IPS DF 6.9 (cell line): ENCODE results near the gene CDH4.

Experiments used
- DNase-seq: peaks from one replicate; pipeline ENCODE4 v3.0.0-alpha.2; 2013; ENCODE audit warnings: low read depth, low spot score
- H3K27ac ChIP-seq: one replicate; pipeline ENCODE4 v1.5.1; 2013; ENCODE audit warnings: low read length, control low read depth
- H3K27me3 ChIP-seq: 2 replicates; pipeline ENCODE4 v1.6.1; 2013; ENCODE audit warnings: mild to moderate bottlenecking, low read length; ENCODE audit not compliant: control insufficient read depth, insufficient read depth
- H3K36me3 ChIP-seq: 2 replicates; pipeline ENCODE4 v1.6.1; 2013; ENCODE audit warnings: low read length; ENCODE audit not compliant: control insufficient read depth, insufficient read depth
- H3K4me1 ChIP-seq: 2 replicates; pipeline ENCODE4 v1.6.1; 2013; ENCODE audit warnings: low read length; ENCODE audit not compliant: control insufficient read depth, insufficient read depth
- H3K4me3 ChIP-seq: 2 replicates; pipeline ENCODE4 v1.5.1; 2013; ENCODE audit warnings: mild to moderate bottlenecking, low read length
- H3K9me3 ChIP-seq: 2 replicates; pipeline ENCODE4 v1.6.1; 2013; ENCODE audit warnings: low read length, inconsistent platforms; ENCODE audit not compliant: control insufficient read depth, insufficient read depth
- WGBS: extraction: QIAGEN DNeasy Blood & Tissue Kit; methylation state at CpG from one replicate; pipeline ENCODE4 v1.1.7; 2013; ENCODE audit warnings: mixed read lengths, missing lambda C conversion rate; ENCODE audit not compliant: insufficient read length, insufficient coverage; 5-methylcytosine and 5-hydroxymethylcytosine counted together

CDH4 gene

GRCh38 chr20:61560361-61560853 lies 308.3 kb downstream of the CDH4 start:
- Histone ChIP-seq H3K9me3 (no peaks in the 10 kb centered on the region), H3K27ac (no peak overlapping the region), H3K36me3 (no peaks in the 10 kb centered on the region), H3K27me3 (no peaks in the 10 kb centered on the region), H3K4me1 (0 out of 2 replicates have a peak, but pooled peaks cover 3% of the 10 kb centered on the region), H3K4me3 (no peak overlapping the region)
- WGBS = no CpG with 5 or more reads among the region's 15 CpGs
- no peak for DNase-seq

DNA sequence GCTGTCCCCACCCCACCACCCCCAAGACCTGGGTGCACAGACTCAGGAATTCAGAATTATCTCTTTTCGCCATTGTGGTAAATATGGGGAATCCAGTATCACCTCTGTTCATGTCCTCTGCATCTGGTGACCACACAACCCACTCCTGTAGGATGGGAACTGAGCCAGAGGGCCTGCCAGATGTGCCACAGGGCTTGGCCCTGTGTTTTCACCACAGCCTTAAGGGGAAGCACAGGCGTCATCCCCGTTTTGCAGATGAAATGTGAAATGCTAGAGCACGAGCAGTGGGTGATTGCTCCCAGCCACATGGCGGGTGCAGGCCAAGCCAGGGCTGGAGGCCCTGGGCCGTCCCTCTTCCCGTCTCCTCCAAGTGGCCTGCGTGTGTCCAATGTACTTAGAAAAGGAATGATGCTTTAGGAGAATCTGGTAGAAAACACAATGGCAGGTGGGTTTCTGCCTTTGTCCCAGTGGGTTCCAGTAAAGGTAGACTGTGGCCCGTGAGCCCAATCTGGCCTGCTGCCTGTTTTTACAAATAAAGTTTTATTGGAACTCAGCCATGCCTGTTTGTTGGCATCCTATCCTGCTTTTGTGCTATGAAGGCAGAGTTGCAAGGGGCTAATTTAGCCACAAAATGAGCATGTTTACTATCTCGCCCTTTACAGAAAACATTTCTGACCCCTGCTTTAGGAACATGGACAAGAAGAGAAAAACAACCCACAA lies 309.2 kb downstream of the CDH4 start:
- no peak for DNase-seq
- Histone ChIP-seq H3K4me1 (0 out of 2 replicates have a peak, but pooled peaks cover 3% of the 10 kb centered on the region), H3K36me3 (no peaks in the 10 kb centered on the region), H3K4me3 (no peak overlapping the region), H3K27ac (no peak overlapping the region), H3K9me3 (no peaks in the 10 kb centered on the region), H3K27me3 (no peaks in the 10 kb centered on the region)
- WGBS = no CpG with 5 or more reads among the region's 10 CpGs

DNA sequence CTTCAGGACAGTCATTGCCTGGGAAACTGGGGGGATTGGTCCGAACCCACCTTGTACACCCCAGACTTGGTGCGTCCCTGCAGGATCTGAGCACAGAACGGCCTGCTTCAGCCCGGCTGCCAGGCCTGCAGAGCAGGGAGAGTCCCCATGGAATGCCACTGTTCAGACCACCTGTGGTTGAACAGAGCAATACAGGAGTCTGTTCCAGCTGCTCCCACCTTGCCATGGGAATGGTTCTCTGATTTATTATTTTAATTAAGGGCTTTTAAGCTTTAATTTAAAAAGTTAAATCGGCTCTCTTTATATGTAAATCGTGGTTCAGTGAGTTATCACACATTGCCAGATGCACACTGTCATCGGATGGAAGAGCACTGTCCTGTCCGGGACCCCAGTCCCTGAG lies 310.4 kb downstream of the CDH4 start:
- no peak overlapping the region for H3K27ac ChIP-seq
- WGBS = no CpG with 5 or more reads among the region's 8 CpGs
- DNase-seq = no peak
- no peaks in the 10 kb centered on the region for H3K27me3 ChIP-seq
- no peaks in the 10 kb centered on the region for H3K9me3 ChIP-seq
- no peak overlapping the region for H3K4me3 ChIP-seq
- no peaks in the 10 kb centered on the region for H3K36me3 ChIP-seq
- H3K4me1 ChIP-seq = peaks cover 8% of the 10 kb centered on the region

DNA sequence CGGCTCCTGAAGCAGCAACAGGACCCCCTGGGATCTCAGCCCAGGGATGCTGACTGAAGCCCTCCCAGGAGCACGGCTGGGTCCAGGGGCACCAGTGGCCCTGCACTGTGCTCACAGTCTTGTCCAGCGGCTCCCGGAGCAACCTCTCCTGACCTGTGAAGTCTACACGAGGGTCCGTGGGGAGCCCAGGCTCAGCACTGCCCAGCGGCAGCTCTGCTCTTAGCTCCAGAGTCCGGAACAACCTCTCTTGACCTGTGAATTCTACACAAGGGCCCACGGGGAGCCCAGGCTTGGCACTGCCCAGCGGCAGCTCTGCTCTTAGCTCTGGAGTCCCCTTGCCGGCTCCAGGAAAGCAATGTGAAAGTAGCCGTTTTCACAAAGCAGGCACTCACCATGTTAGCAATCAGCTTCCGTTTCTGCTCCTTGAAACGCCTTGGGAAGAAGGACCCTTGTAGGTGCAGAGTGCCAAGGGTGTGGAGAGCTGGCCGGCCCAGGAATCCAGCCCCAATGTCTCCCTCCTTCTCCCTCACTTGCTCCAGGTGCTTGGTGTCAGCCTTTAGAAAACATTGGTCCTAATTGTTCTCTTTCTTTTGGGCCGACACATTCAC lies 310.9 kb downstream of the CDH4 start:
- no peaks in the 10 kb centered on the region for H3K27me3 ChIP-seq
- DNase-seq = no peak
- peaks cover 8% of the 10 kb centered on the region for H3K4me1 ChIP-seq
- H3K27ac ChIP-seq = no peak overlapping the region
- H3K4me3 ChIP-seq = no peak overlapping the region
- WGBS = no CpG with 5 or more reads among the region's 16 CpGs
- no peaks in the 10 kb centered on the region for H3K36me3 ChIP-seq
- H3K9me3 ChIP-seq = no peaks in the 10 kb centered on the region

GRCh38 chr20:61564628-61565027 lies 312.6 kb downstream of the CDH4 start:
- Histone ChIP-seq H3K4me3 (no peak overlapping the region), H3K27me3 (no peaks in the 10 kb centered on the region), H3K9me3 (no peaks in the 10 kb centered on the region), H3K27ac (no peak overlapping the region), H3K36me3 (no peaks in the 10 kb centered on the region), H3K4me1 (peaks cover 8% of the 10 kb centered on the region)
- WGBS = no CpG with 5 or more reads among the region's 8 CpGs
- DNase-seq = no peak

DNA sequence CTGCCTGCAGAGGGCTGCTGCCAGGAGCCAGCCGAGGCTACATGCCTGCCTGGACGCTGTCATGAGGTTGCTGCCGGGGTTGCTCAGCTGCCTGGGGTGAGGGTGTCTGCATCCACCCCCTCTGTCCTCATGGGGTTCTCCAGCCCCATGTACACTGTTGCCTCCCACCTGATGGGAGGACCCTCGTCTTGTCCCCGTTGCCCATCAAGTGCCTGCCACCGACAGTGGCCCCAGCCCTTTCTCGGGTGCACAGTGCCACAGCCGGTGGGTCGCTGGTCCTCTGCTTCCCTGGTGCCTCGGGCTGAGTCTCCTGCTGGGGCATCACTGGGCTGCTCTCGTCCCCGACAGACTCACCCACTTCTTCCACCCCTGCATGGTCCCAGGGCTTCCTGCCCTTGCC lies 313.7 kb downstream of the CDH4 start:
- Histone ChIP-seq H3K27ac (no peak overlapping the region), H3K4me1 (peaks cover 5% of the 10 kb centered on the region), H3K27me3 (no peaks in the 10 kb centered on the region), H3K36me3 (no peaks in the 10 kb centered on the region), H3K9me3 (no peaks in the 10 kb centered on the region), H3K4me3 (no peak overlapping the region)
- no CpG with 5 or more reads among the region's 12 CpGs for WGBS
- no peak for DNase-seq

DNA sequence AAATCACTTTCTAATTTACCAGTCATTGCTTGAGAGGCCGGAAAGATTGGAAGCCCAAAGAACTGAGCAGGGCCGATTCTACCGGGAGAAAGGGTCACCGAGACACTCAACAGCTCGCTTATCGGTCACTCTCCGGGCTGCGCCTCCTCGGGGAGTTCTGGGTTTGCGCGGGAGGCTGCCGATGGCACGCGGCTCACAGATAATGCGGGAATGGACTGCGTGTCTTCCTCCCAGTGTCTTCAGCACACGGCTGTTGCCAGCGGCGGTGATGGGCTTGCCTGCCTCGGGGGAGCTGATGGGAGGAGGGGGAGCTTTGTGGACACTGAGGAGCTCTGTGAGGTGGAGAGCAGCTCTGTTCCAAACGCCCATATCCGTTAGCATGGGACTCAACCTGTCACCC lies 314.6 kb downstream of the CDH4 start:
- no peak overlapping the region for H3K27ac ChIP-seq
- H3K4me3 ChIP-seq = no peak overlapping the region
- no peak for DNase-seq
- no CpG with 5 or more reads among the region's 22 CpGs for WGBS
- H3K27me3 ChIP-seq = no peaks in the 10 kb centered on the region
- peaks cover 5% of the 10 kb centered on the region for H3K4me1 ChIP-seq
- no peaks in the 10 kb centered on the region for H3K36me3 ChIP-seq
- no peaks in the 10 kb centered on the region for H3K9me3 ChIP-seq

DNA sequence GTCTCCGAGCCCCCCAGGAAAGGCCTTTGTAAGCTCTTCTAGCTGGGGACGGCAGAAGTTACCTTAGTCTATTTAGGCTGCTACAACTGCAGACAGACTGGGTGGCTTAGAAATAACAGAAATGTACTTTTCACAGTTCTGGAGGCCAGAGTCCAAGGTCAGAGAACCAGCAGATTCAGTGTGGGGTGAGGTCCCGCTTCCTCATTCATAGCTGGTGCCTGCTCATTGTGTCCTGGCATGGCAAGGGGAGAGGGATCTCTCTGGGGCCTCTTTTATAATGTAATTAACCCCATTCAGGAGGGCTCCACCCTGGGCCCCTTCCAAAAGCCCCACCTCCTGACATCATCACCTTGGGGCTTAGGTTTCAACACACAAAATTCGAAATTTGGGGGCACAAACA lies 315.1 kb downstream of the CDH4 start:
- H3K4me1 ChIP-seq = peaks cover 5% of the 10 kb centered on the region
- H3K9me3 ChIP-seq = no peaks in the 10 kb centered on the region
- no peaks in the 10 kb centered on the region for H3K27me3 ChIP-seq
- H3K4me3 ChIP-seq = no peak overlapping the region
- no peak for DNase-seq
- no CpG with 5 or more reads among the region's 4 CpGs for WGBS
- H3K27ac ChIP-seq = no peak overlapping the region
- no peaks in the 10 kb centered on the region for H3K36me3 ChIP-seq

- Histone ChIP-seq H3K27ac (no peak overlapping the region), H3K9me3 (no peaks in the 10 kb centered on the region), H3K4me3 (no peak overlapping the region), H3K4me1 (peaks cover 5% of the 10 kb centered on the region), H3K36me3 (no peaks in the 10 kb centered on the region), H3K27me3 (no peaks in the 10 kb centered on the region)
- no peak for DNase-seq
- WGBS = no CpG with 5 or more reads among the region's 10 CpGs
Measured at GRCh38 chr20:61569825-61570224, 317.8 kb downstream of the CDH4 start.

DNA sequence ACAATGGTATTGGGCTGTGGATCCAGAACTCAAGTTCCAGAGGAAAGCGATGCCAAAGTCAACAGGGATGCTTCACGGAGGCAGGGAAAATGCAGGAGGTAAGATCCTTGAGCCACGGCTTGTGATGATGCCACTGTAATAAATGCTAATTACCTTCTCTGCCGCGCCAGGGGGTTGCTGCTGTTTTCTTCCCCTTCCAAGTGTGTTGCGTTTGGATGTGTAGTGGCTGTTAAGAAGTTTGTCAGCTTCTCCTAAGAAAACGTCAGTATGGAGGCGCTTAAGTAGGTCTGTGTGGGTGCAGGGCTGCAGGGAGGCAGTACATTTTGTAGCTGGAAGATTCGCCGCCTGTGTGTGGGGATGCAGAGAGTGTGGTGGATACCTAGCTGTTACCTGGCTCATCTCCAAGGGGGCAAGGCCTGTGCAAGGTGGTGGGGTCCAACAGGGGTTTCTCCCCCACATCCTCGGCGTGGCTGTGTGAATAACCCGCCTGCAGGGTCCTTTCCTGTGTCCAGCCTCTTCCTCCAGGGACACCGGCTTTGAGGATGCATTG lies 318.7 kb downstream of the CDH4 start:
- Histone ChIP-seq H3K9me3 (no peaks in the 10 kb centered on the region), H3K4me1 (peaks cover 5% of the 10 kb centered on the region), H3K36me3 (no peaks in the 10 kb centered on the region), H3K27ac (no peak overlapping the region), H3K4me3 (no peak overlapping the region), H3K27me3 (no peaks in the 10 kb centered on the region)
- WGBS = no CpG with 5 or more reads among the region's 14 CpGs
- no peak for DNase-seq
